H1 (cell line): ENCODE measurements around the gene ACTN4. TPM values are rescaled to one million over a fixed set of nuclear protein-coding genes. Genes with fewer than 3 reads are reported as not detected.
"Not testable (repeated sequence)": the region's sequence is repeated elsewhere in the genome, so short reads cannot be mapped to it uniquely, and the experiment has no call there.

Experiments
- CTCF ChIA-PET: fragments of 300-600 bp; sonication (Branson Sonifier 250); formaldehyde crosslinking; loops from one replicate; lab custom pipeline; 2021; ENCODE audit not compliant: partially characterized antibody; lab: Charles Lee
- POLR2A ChIA-PET: fragments of 300-600 bp; sonication (Branson Sonifier 250); formaldehyde crosslinking; loops from one replicate; lab custom pipeline; 2021; ENCODE audit warnings: inconsistent platforms; ENCODE audit not compliant: partially characterized antibody; lab: Charles Lee
- DNase-seq, 2 experiments: peaks; one replicate each; pipeline versions ENCODE4 v3.0.0 to v3.0.0-alpha.2; 2010 to 2022; ENCODE audit warnings: low spot score in 2 of 2, low read depth in 1 of 2, mixed read lengths in 1 of 2
- FAIRE-seq: peaks from 2 replicates; lab custom pipeline; 2011; peaks lifted over from hg19 to GRCh38; lab: Jason Lieb, UNC
- H2AFZ ChIP-seq: 2 replicates; pipeline ENCODE4 v1.8.1; 2012; ENCODE audit warnings: low read length, inconsistent platforms
- H2AK5ac ChIP-seq: 2 replicates; pipeline ENCODE4 v1.6.1; 2013; ENCODE audit warnings: low read depth, low read length
- H2BK120ac ChIP-seq: replicated peaks from 2 replicates; pipeline ENCODE3; 2013; ENCODE audit warnings: low read depth, low read length, inconsistent platforms
- H2BK12ac ChIP-seq: 2 replicates; pipeline ENCODE4 v1.6.1; 2013; ENCODE audit warnings: low read depth, low read length
- H2BK15ac ChIP-seq: 2 replicates; pipeline ENCODE4 v1.6.1; 2013; ENCODE audit warnings: low read length
- H2BK20ac ChIP-seq: 2 replicates; pipeline ENCODE4 v1.6.1; 2013; ENCODE audit warnings: low read length
- H2BK5ac ChIP-seq: 2 replicates; pipeline ENCODE4 v1.6.1; 2013; ENCODE audit warnings: low read depth, low read length
- H3K14ac ChIP-seq: 2 replicates; pipeline ENCODE4 v1.6.1; 2013; ENCODE audit warnings: inconsistent platforms; ENCODE audit not compliant: insufficient read length
- H3K18ac ChIP-seq: 2 replicates; pipeline ENCODE4 v1.6.1; 2013; ENCODE audit warnings: low read length; ENCODE audit errors: extremely low read depth
- H3K23ac ChIP-seq: 2 replicates; pipeline ENCODE4 v1.6.1; 2013; ENCODE audit warnings: inconsistent platforms; ENCODE audit not compliant: insufficient read length
- H3K23me2 ChIP-seq: 2 replicates; pipeline ENCODE4 v1.6.1; 2013; ENCODE audit warnings: low read depth, low read length
- H3K27ac ChIP-seq: 2 replicates; pipeline ENCODE4 v1.6.1; 2011; ENCODE audit warnings: low read depth, low read length, inconsistent platforms
- H3K27me3 ChIP-seq, 4 experiments: replicated peaks in 1 of 4; 1 replicate in 1 of 4; 2 replicates in 3 of 4; pipeline versions ENCODE4 v1.6.1 to v1.8.1; 2011 to 2013; ENCODE audit warnings: low read length in 3 of 4, mild to moderate bottlenecking in 3 of 4, inconsistent platforms in 2 of 4, mixed read lengths in 2 of 4, moderate library complexity in 1 of 4; ENCODE audit not compliant: control insufficient read depth in 3 of 4, insufficient read depth in 3 of 4; ENCODE audit errors: extremely low read depth in 1 of 4
- H3K36me3 ChIP-seq, 4 experiments: 2 replicates each; pipeline versions ENCODE4 v1.6.1 to v1.8.1; 2011 to 2013; ENCODE audit warnings: mild to moderate bottlenecking in 4 of 4, low read length in 3 of 4, moderate library complexity in 2 of 4, control low read depth in 1 of 4, inconsistent platforms in 1 of 4; ENCODE audit not compliant: insufficient read depth in 4 of 4, control insufficient read depth in 2 of 4
- H3K4ac ChIP-seq: replicated peaks from 2 replicates; pipeline ENCODE3; 2013; ENCODE audit warnings: low read length, low read depth, mixed read lengths, inconsistent platforms; ENCODE audit not compliant: insufficient read length
- H3K4me1 ChIP-seq, 4 experiments: replicated peaks in 1 of 4; 1 replicate in 1 of 4; 2 replicates in 3 of 4; pipeline versions ENCODE4 v1.6.1 to v1.8.1; 2011 to 2013; ENCODE audit warnings: low read length in 3 of 4, inconsistent platforms in 2 of 4, mixed read lengths in 1 of 4; ENCODE audit not compliant: insufficient read depth in 4 of 4, control insufficient read depth in 3 of 4
- H3K4me2 ChIP-seq, 2 experiments: 2 replicates each; pipeline versions ENCODE4 v1.6.1 to v1.8.1; 2011 to 2013; ENCODE audit warnings: low read depth in 2 of 2, low read length in 2 of 2, control low read depth in 1 of 2, inconsistent platforms in 1 of 2, mild to moderate bottlenecking in 1 of 2; ENCODE audit not compliant: insufficient read depth in 1 of 2
- H3K4me3 ChIP-seq, 4 experiments: fragments of 200-600, 300-600 bp in 1 of 4; sonication (generic), shearing (Covaris generic), sonication (Bioruptor Twin) in 1 of 4; 2 replicates each; pipeline versions ENCODE4 v1.5.1 to v1.8.1; 2011 to 2016; ENCODE audit warnings: low read length in 4 of 4, low read depth in 3 of 4, control low read depth in 2 of 4, inconsistent platforms in 2 of 4, mild to moderate bottlenecking in 2 of 4, mixed read lengths in 1 of 4, moderate library complexity in 1 of 4; ENCODE audit not compliant: insufficient read depth in 2 of 4; ENCODE audit errors: extremely low read depth in 1 of 4
- H3K56ac ChIP-seq: replicated peaks from 2 replicates; pipeline ENCODE3; 2013; ENCODE audit warnings: low read depth, mild to moderate bottlenecking, mixed read lengths, low read length, inconsistent platforms; ENCODE audit not compliant: insufficient read length
- H3K79me1 ChIP-seq: 2 replicates; pipeline ENCODE4 v1.6.1; 2013; ENCODE audit warnings: low read depth, low read length, control low read depth
- H3K79me2 ChIP-seq, 2 experiments: 2 replicates each; pipeline versions ENCODE4 v1.6.1 to v1.8.1; 2012 to 2013; ENCODE audit warnings: low read length in 2 of 2, mild to moderate bottlenecking in 2 of 2, inconsistent platforms in 1 of 2; ENCODE audit not compliant: insufficient read depth in 2 of 2, control insufficient read depth in 1 of 2
- H3K9ac ChIP-seq, 4 experiments: replicated peaks in 1 of 4; 1 replicate in 1 of 4; 2 replicates in 3 of 4; pipeline versions ENCODE4 v1.6.1 to v1.8.1; 2011 to 2013; ENCODE audit warnings: low read depth in 3 of 4, low read length in 3 of 4, control low read depth in 2 of 4, mild to moderate bottlenecking in 2 of 4, moderate library complexity in 2 of 4, inconsistent platforms in 1 of 4; ENCODE audit errors: extremely low read depth in 1 of 4
- H3K9me3 ChIP-seq, 2 experiments: 2 replicates each; pipeline versions ENCODE4 v1.6.1 to v1.8.1; 2012 to 2013; ENCODE audit warnings: mild to moderate bottlenecking in 2 of 2, moderate library complexity in 2 of 2, control low read depth in 1 of 2, inconsistent platforms in 1 of 2, low read depth in 1 of 2, low read length in 1 of 2, mixed read lengths in 1 of 2; ENCODE audit not compliant: insufficient read depth in 2 of 2
- H4K20me1 ChIP-seq, 2 experiments: replicated peaks in 1 of 2; 2 replicates each; pipeline versions ENCODE3 to v1.8.1; 2011 to 2013; ENCODE audit warnings: inconsistent platforms in 2 of 2, low read length in 2 of 2, mild to moderate bottlenecking in 1 of 2; ENCODE audit not compliant: insufficient read depth in 2 of 2, control insufficient read depth in 1 of 2
- H4K5ac ChIP-seq: 2 replicates; pipeline ENCODE4 v1.6.1; 2013; ENCODE audit warnings: low read length, low read depth, mixed read lengths, inconsistent platforms; ENCODE audit not compliant: insufficient read length
- H4K8ac ChIP-seq: 2 replicates; pipeline ENCODE4 v1.8.0; 2013; ENCODE audit warnings: mild to moderate bottlenecking, moderate library complexity, low read length, inconsistent platforms; ENCODE audit not compliant: insufficient read depth; ENCODE audit errors: extremely low read depth
- H4K91ac ChIP-seq: replicated peaks from 2 replicates; pipeline ENCODE3; 2013; ENCODE audit warnings: low read length, mixed read lengths, inconsistent platforms; ENCODE audit not compliant: insufficient read length
- WGBS, 2 experiments: shearing (Covaris generic) in 1 of 2; methylation state at CpG; one replicate each; pipeline versions ENCODE4 v1.1.6 to v1.1.7; 2013 to 2015; ENCODE audit warnings: low lambda C conversion rate in 2 of 2, mixed read lengths in 2 of 2, inconsistent platforms in 1 of 2, low coverage in 1 of 2, missing lambda C conversion rate in 1 of 2; ENCODE audit not compliant: insufficient replicate concordance in 2 of 2, insufficient coverage in 1 of 2, insufficient read length in 1 of 2; ENCODE audit errors: extremely low coverage in 1 of 2, missing lambda C conversion rate in 1 of 2; 5-methylcytosine and 5-hydroxymethylcytosine counted together
- polyA plus RNA-seq, 7 experiments: library from polyadenylated mRNA; depleted of rRNA in 3 of 7; stranded (reverse) in 5 of 7; unstranded in 2 of 7; fragments of >200 nt in 5 of 7; fragments of 200-250 nt in 2 of 7; gene quantifications; 1 replicate in 5 of 7; 2 replicates in 1 of 7; 4 replicates in 1 of 7; pipeline versions ENCODE4 v1.2.1 to v1.2.3, GENCODE V29; 2011 to 2013; ENCODE audit warnings: missing spikeins in 2 of 7, mixed read lengths in 2 of 7
- total RNA-seq: library from RNA; stranded (reverse); fragmentation: NEBNext Ultra II Directional; extraction: Animal tissue kit (Norgen Biotek cat#: 25700); gene quantifications from 2 replicates; pipeline ENCODE4 v1.2.1, GENCODE V29; 2021

The ACTN4 gene
- total and polyA plus RNA-seq, 2 of the 8 experiments (the other 6 are each of a cell fraction or from before 2014, with no cell fraction given) = 211 to 520 TPM

DNA sequence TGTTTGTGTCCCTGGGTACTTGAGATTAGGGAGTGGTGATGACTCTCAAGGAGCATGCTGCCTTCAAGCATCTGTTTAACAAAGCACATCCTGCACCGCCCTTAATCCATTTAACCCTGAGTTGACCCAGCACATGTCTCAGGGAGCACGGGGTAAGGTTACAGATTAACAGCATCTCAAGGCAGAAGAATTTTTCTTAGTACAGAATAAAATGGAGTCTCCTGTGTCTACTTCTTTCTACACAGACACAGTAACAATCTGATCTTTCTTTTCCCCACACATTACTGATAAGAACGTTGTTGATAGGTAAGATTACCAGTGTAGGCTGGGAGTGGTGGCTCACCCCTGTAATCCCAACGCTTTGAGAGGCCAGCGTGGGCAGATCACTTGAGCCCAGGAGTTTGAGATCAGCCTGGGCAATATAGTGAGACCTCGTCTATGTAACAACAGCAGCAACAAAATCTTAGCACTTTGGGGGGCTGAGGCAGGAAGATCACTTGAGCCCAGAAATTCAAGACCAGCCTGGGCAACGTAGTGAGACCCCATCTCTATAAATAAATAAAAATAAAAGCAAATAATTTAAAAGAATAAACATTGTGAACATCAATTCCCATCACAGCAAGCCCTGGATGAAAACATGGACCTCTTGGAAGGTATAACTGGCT, 15.5 kb upstream of the ACTN4 start:
- POLR2A ChIA-PET, H3K9ac ChIP-seq, H3K79me1 ChIP-seq, H3K9me3 ChIP-seq, H3K23ac ChIP-seq, H3K79me2 ChIP-seq, H2BK12ac ChIP-seq, H3K23me2 ChIP-seq, H3K14ac ChIP-seq, CTCF ChIA-PET, H4K5ac ChIP-seq, H2BK5ac ChIP-seq, H2BK20ac ChIP-seq, H3K4me3 ChIP-seq, H3K4ac ChIP-seq, H2AK5ac ChIP-seq, H4K8ac ChIP-seq, H3K27ac ChIP-seq, H4K91ac ChIP-seq, H3K4me2 ChIP-seq, H3K18ac ChIP-seq, H3K4me1 ChIP-seq, DNase-seq, H4K20me1 ChIP-seq, H3K27me3 ChIP-seq, FAIRE-seq, H2BK120ac ChIP-seq, H3K56ac ChIP-seq, H2BK15ac ChIP-seq, H2AFZ ChIP-seq: not testable (repeated sequence)
- 91% methylated on average over 7 of the region's 7 CpGs; no CpG with 5 or more reads in 1 of the 2 experiments for WGBS, 2 experiments
- H3K36me3 ChIP-seq = peaks cover 4 to 56% (median 24%) of the 10 kb centered on the region in 4 experiments; a peak in 7 of 8 replicates
